A673 (cell line): Measurements from ENCODE around the gene GH2.

Experiments
- CTCF ChIP-seq: fragments of 300-800, 200-600 bp; sonication (generic); conservative IDR thresholded peaks from 2 replicates; pipeline ENCODE4 v1.5.1; 2017; ENCODE audit warnings: low read depth, mild to moderate bottlenecking, antibody characterized with exemption, low read length, moderate library complexity, mixed read lengths
- EZH2 ChIP-seq: fragments of 200-600 bp; sonication (generic); IDR thresholded peaks from 2 replicates; pipeline ENCODE4 v1.6.1; 2017; ENCODE audit warnings: borderline replicate concordance, low read depth, mild to moderate bottlenecking, mixed read lengths, antibody characterized with exemption, low read length; ENCODE audit not compliant: poor library complexity, severe bottlenecking

GRCh38 chr17:63843910-63844677 is 37.6 kb downstream of the GH2 start:
- TF ChIP-seq CTCF (no peak), EZH2 (no peak)
